C4-2B (cell line): ENCODE data around the gene PITPNM3.

Experiments used
- H3K27ac ChIP-seq: fragments of 450-650 bp; 2 replicates; pipeline ENCODE4 v1.5.1; 2017
- ZFX ChIP-seq: fragments of 450-650 bp; IDR thresholded peaks from 2 replicates; pipeline ENCODE4 v1.6.1; 2017
- TF ChIP-seq, protein P1 (sequence below): fragments of 450-650 bp; conservative IDR thresholded peaks from 2 replicates; pipeline ENCODE4 v1.5.1; 2017; ENCODE audit warnings: mild to moderate bottlenecking

The PITPNM3 gene

DNA sequence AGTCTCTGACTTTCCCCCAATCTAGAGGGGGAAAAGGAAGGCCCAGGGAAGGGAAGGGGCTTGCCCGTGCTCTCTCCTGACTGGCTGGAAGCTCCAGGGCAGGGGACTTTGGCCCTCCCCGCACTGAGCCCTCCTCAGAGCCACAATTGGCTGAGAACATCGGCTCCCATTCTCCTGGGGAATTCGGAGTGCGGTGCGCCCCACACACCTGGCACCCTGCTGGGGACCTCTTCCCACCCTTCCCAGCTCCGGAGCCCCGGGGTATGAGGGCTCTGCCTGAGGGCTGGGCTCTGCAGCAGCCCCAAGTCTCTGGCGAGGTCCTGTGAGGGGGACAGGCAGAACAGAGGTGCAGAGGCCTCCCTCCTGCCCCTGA is 76.1 kb downstream of the PITPNM3 start:
- TF ChIP-seq, protein P1, sequence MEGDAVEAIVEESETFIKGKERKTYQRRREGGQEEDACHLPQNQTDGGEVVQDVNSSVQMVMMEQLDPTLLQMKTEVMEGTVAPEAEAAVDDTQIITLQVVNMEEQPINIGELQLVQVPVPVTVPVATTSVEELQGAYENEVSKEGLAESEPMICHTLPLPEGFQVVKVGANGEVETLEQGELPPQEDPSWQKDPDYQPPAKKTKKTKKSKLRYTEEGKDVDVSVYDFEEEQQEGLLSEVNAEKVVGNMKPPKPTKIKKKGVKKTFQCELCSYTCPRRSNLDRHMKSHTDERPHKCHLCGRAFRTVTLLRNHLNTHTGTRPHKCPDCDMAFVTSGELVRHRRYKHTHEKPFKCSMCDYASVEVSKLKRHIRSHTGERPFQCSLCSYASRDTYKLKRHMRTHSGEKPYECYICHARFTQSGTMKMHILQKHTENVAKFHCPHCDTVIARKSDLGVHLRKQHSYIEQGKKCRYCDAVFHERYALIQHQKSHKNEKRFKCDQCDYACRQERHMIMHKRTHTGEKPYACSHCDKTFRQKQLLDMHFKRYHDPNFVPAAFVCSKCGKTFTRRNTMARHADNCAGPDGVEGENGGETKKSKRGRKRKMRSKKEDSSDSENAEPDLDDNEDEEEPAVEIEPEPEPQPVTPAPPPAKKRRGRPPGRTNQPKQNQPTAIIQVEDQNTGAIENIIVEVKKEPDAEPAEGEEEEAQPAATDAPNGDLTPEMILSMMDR, result no peak
- no peak for TF ChIP-seq ZFX
- no peak overlapping the region for H3K27ac ChIP-seq

DNA sequence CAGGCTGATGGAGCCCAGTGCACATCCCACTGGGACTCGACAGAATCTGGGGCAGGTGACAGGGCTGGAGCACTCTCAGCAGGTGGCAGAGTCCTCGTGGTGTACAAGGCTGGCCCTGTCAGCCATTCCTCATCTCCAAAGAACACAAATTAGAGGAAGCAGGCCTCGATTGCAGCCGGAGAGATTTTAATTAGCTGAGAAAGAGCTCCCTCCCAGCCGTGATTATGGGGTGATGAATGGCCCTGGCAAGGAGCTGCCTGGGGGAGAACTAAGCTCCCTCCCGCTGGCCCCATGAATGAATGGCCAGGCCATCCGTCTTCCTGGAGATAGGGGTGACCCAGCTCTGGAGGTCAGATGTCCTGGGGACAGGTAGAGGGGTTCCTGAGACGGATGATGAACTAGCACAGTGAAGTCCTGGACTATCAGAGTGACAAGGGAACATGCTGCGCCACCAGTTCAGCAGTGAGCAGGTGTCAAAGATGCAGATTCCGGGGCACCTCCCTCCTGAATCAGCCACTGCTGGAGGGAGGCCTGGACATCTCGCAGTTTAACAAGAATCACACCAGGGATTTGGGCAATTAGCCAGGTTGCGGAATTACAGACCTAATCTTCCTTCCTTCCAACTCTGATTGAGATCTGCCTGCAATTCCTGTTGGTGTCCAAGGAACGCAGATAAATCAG is 76.6 kb downstream of the PITPNM3 start:
- H3K27ac ChIP-seq, result no peak overlapping the region
- TF ChIP-seq, protein P1, result no peak
- TF ChIP-seq ZFX, result no peak

DNA sequence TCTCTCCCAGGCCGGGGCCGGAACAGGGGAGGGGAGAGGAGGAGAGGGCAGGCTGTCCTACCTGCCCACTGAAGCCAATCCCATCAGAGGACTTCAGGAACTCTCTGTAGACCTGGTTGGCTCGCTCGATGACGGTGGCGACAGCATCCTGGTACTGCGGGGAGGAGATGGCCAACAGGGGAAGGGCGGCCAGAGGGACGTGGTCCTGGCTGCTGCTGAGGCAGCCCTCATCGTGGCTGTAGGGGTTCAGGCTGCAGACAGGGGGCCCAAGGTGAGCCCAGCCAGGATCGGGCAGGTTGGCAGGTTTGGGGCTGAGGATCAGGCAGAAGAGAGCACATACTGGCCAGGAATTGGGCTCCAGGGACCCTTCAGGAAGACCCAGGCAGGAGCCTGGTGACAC is 77.9 kb downstream of the PITPNM3 start:
- no peak overlapping the region for H3K27ac ChIP-seq
- TF ChIP-seq ZFX, result no peak
- TF ChIP-seq, protein P1, result no peak

DNA sequence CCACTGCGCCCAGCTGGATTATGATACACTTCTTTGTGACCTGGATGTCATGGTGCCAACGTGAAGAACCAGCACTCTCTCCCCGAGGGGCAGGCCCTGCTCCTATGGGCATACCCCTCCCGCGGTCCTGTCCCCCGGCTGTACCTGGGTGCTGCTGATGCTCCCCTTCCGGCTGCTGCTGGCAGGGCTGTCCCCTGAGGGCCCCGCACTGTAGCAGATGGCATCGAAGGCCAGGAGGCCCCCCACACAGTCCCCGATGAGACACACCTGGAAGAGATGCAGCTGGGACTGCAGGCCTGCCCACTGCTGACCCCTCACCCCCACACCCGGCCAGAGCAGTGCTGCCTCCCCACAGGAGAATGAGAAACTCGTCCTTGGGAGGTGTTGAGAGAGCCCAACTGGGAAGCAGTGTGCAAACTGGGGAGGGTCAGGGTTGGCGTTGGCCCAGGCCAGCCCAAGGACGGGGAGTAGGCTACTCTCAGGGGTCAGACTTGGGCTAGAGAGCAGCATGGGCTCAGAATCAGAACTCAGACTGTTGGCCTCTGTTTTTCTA is 78.4 kb downstream of the PITPNM3 start:
- H3K27ac ChIP-seq, result no peak overlapping the region
- TF ChIP-seq, protein P1, result no peak
- no peak for TF ChIP-seq ZFX

DNA sequence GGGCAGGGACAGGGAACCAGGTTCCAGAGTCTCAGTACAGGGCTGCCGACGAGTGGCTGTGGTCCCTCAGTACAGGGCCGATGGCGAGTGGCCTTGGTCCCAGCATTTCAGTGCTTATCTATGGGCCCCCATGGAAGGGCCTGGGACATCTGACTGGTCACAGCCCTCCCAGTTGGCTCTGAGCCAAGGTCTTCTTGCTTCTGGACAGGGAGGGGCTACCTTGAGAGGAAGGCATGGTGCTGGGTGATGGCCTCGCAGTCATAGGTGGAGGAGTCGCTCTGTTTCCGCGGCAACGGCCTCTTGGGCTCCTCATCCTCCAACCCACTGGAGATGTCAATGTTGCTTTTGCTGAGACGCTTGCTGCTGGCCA is 79.6 kb downstream of the PITPNM3 start:
- H3K27ac ChIP-seq, result no peak overlapping the region
- no peak for TF ChIP-seq ZFX
- TF ChIP-seq, protein P1, result no peak

DNA sequence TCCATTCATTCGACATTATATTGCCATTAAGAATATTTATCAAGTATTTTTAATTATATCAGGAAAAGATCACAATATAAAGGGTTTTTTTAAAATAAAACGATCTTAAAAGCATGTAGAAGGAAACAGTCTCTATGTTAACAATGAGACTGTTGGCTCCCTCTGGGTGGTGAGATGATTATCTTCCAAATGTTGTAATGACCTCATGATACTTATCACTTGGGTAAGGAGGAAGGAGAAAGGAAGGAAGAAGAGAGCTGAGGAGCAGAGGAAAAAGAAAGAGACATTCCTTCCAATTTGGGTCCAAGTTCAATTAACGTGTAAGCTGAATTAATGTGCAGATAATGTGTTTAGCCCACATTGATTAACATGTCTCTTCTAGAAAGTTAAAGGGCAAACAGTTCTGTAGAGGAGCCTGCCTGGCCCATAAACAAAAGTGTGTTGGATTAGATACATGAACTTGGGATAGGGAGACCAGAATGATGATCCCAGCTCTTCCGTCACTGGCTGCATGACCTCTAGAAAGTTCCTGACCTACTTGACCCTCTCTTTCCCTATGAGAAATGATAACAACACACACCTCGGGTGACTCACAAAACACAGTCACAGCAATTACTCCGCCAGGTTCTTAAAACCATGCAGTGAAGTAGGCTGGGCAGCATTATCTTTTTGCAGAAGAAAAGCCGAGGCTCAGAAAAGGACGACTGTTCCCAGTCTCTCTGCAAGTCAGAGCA is 80.1 kb downstream of the PITPNM3 start:
- no peak for TF ChIP-seq ZFX
- TF ChIP-seq, protein P1, result no peak
- H3K27ac ChIP-seq, result no peak overlapping the region

DNA sequence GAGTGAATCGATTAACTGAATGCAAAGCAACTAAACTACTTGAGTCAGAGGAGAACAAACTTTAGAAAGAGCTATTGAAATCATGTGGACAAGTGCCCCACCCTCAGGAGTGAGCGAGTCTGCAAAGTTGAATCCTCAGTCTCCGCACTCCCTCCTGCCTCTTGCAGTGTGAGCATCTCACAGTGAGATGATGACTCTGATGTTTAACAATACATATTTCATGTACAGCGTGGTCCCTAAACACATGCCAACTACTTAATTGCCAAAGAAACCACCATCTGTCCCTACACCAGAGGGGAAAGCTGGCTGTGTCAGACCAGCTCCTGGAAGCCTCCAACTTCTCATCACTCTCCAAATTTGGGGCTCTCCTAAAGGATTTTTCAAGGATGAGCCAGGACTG is 80.9 kb downstream of the PITPNM3 start:
- TF ChIP-seq, protein P1, result no peak
- no peak for TF ChIP-seq ZFX

More for the DNA sequence above, 80.9 kb downstream of the PITPNM3 start:
- no peak overlapping the region for H3K27ac ChIP-seq
